Loucy (cell line): ENCODE measurements around the gene CDNF.
"Not testable (repeated sequence)": the region's sequence is repeated elsewhere in the genome, so short reads cannot be mapped to it uniquely, and the experiment has no call there.

Source experiments
- H2AFZ ChIP-seq: fragments of 200-600 bp; sonication (generic); 2 replicates; pipeline ENCODE4 v1.6.0; 2016; ENCODE audit warnings: antibody characterized with exemption, mild to moderate bottlenecking, low read length, moderate library complexity
- H3F3A ChIP-seq: fragments of 200-600 bp; 2 replicates; pipeline ENCODE4 v1.6.0; 2016; ENCODE audit warnings: antibody characterized with exemption, low read depth, mild to moderate bottlenecking
- H3K27me3 ChIP-seq: fragments of 200-600 bp; sonication (generic); 2 replicates; pipeline ENCODE4 v1.6.1; 2014; ENCODE audit warnings: low read length, mild to moderate bottlenecking; ENCODE audit not compliant: insufficient read depth, poor library complexity, severe bottlenecking
- H3K36me3 ChIP-seq: fragments of 200-600 bp; sonication (generic); 2 replicates; pipeline ENCODE4 v1.6.1; 2016; ENCODE audit warnings: low read length; ENCODE audit not compliant: insufficient read depth
- H3K4me1 ChIP-seq: fragments of 200-600 bp; sonication (generic); 2 replicates; pipeline ENCODE4 v1.5.1; 2014; ENCODE audit warnings: low read length, mild to moderate bottlenecking; ENCODE audit not compliant: insufficient read depth, poor library complexity, severe bottlenecking
- H3K4me2 ChIP-seq: fragments of 200-600 bp; sonication (generic); 2 replicates; pipeline ENCODE4 v1.6.0; 2014; ENCODE audit warnings: antibody characterized with exemption, low read length, low read depth, mild to moderate bottlenecking; ENCODE audit not compliant: poor library complexity, severe bottlenecking
- H3K4me3 ChIP-seq: fragments of 200-600 bp; sonication (generic); 2 replicates; pipeline ENCODE4 v1.5.1; 2014; ENCODE audit warnings: low read length, mild to moderate bottlenecking, mixed read lengths; ENCODE audit not compliant: poor library complexity, severe bottlenecking
- H3K79me2 ChIP-seq: fragments of 200-600 bp; sonication (generic); 2 replicates; pipeline ENCODE4 v1.6.1; 2014; ENCODE audit warnings: low read length; ENCODE audit not compliant: insufficient read depth
- H3K9ac ChIP-seq: fragments of 200-600 bp; sonication (generic); 2 replicates; pipeline ENCODE4 v1.6.0; 2014; ENCODE audit warnings: mild to moderate bottlenecking, low read depth, low read length, moderate library complexity; ENCODE audit not compliant: poor library complexity, severe bottlenecking
- H3K9me2 ChIP-seq: fragments of 200-600 bp; sonication (generic); replicated peaks from 2 replicates; pipeline ENCODE4 v1.6.1; 2016; ENCODE audit warnings: low read depth, low read length, mixed read lengths
- H3K9me3 ChIP-seq: fragments of 200-600 bp; sonication (generic); 2 replicates; pipeline ENCODE4 v1.6.1; 2014; ENCODE audit warnings: mild to moderate bottlenecking, antibody characterized with exemption, low read length, low read depth; ENCODE audit not compliant: insufficient read depth
- H4K20me1 ChIP-seq: fragments of 200-600 bp; sonication (generic); 2 replicates; pipeline ENCODE4 v1.6.0; 2014; ENCODE audit warnings: antibody characterized with exemption, low read length, mild to moderate bottlenecking; ENCODE audit not compliant: insufficient read depth, poor library complexity, severe bottlenecking
- CTCF ChIP-seq: fragments of 200-600 bp; sonication (generic); conservative IDR thresholded peaks from 2 replicates; pipeline ENCODE4 v1.5.1; 2014; ENCODE audit warnings: mild to moderate bottlenecking, antibody characterized with exemption, low read length
- EZH2phosphoT487 ChIP-seq: fragments of 200-600 bp; IDR thresholded peaks from 2 replicates; pipeline ENCODE4 v1.6.1; 2018; ENCODE audit warnings: antibody characterized with exemption, mild to moderate bottlenecking, moderate library complexity, borderline replicate concordance

Gene CDNF

GRCh38 chr10:14876764-14877163, 38.9 kb upstream of the CDNF start:
- 0 out of 2 replicates have a peak, but pooled peaks cover 2% of the 10 kb centered on the region for H3K36me3 ChIP-seq
- TF ChIP-seq EZH2phosphoT487 = no peak
- TF ChIP-seq CTCF = no peak
- H3K27me3 ChIP-seq = no peaks in the 10 kb centered on the region
- H3F3A ChIP-seq = peaks cover 11% of the 10 kb centered on the region
- peaks cover 64% of the 10 kb centered on the region for H3K4me1 ChIP-seq
- H4K20me1 ChIP-seq = peaks cover 35% of the 10 kb centered on the region
- H3K79me2 ChIP-seq = peaks cover 65% of the 10 kb centered on the region
- H2AFZ ChIP-seq = no peak overlapping the region
- H3K9me3 ChIP-seq = no peaks in the 10 kb centered on the region
- peak overlapping the region; percentile 97 for H3K9ac ChIP-seq
- peak overlapping the region; percentile 87 for H3K4me2 ChIP-seq
- peak overlapping the region; percentile 92 for H3K4me3 ChIP-seq
- no peaks in the 10 kb centered on the region for H3K9me2 ChIP-seq

DNA sequence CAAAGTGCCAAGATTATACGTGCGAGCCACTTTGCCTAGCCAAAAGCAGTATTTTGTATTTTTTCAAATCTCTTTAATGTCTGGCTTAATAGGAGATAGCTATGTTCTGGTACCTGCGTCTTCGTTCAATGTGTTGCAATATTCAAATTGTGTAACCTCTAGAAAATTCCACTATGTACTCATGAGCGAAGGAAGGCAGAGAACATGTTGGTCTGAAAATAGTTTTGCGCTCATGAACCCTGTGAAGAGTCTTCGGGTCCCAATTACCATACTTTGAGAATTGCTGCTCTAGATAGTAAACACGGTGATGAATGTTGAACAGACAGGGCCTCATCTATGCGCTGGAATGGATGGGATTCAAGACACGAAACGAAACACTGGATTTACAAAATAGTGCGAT, 38.1 kb upstream of the CDNF start:
- Histone ChIP-seq H3K4me3 (no peak overlapping the region), H3F3A (peaks cover 11% of the 10 kb centered on the region), H3K79me2 (peaks cover 57% of the 10 kb centered on the region), H3K27me3 (no peaks in the 10 kb centered on the region), H4K20me1 (peaks cover 26% of the 10 kb centered on the region), H3K9me2 (no peaks in the 10 kb centered on the region), H3K9me3 (no peaks in the 10 kb centered on the region), H3K4me1 (peaks cover 64% of the 10 kb centered on the region), H3K36me3 (peaks cover 9% of the 10 kb centered on the region; the same call in 1 of the 2 replicates), H3K9ac (no peak overlapping the region), H2AFZ (no peak overlapping the region), H3K4me2 (peak overlapping the region; percentile 87)
- no peak for TF ChIP-seq CTCF
- TF ChIP-seq EZH2phosphoT487 = no peak

DNA sequence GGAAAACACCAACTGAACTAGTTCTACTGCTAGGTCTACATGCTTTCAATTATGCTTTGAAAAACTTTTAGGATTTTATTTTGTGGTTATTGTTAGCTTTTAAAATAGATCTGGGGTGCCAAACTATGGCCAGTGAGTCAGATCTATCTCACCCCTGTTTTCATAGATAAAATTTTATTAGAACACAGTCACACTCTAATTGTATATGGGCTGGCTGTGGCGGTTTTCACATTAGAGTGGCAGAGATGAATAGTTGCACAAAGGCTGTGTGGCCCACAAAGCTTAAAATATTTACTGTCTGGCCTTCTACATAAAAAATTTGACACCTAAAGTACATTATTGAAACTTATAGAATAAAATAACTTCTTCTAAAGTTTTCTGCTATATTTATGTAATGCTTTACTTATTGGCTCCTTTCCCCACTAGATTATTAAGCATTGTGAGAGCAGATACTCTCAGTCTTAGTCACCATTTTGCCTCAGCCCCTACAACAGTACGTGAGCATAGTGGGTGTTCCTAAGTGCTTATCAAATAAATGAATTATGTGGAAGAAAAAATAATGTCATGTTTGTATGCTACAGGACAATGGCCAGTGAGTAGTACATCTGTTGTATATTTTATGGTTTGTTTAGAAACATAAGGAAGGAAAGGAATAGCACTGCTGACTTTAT, 35.4 kb upstream of the CDNF start:
- Histone ChIP-seq H3K4me1 (peaks cover 66% of the 10 kb centered on the region), H4K20me1 (peaks cover 6% of the 10 kb centered on the region), H3K27me3 (no peaks in the 10 kb centered on the region), H3K4me3 (peak overlapping the region; percentile 63), H3K9me3 (no peaks in the 10 kb centered on the region), H3K36me3 (peaks cover 32% of the 10 kb centered on the region), H3K9ac (peak overlapping the region; percentile 53), H3K9me2 (no peaks in the 10 kb centered on the region), H2AFZ (no peak overlapping the region), H3K79me2 (peaks cover 32% of the 10 kb centered on the region), H3K4me2 (peak overlapping the region; percentile 76), H3F3A (peaks cover 11% of the 10 kb centered on the region)
- no peak for TF ChIP-seq CTCF
- no peak for TF ChIP-seq EZH2phosphoT487

DNA sequence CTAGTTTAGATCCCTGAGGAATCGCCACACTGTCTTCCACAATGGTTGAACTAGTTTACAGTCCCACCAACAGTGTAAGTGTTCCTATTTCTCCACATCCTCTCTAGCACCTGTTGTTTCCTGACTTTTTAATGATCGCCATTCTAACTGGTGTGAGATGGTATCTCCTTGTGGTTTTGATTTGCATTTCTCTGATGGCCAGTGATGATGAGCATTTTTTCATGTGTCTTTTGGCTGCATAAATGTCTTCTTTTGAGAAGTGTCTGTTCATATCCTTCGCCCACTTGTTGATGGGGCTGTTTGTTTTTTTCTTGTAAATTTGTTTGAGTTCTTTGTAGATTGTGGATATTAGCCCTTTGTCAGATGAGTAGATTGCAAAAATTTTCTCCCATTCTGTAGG, 27.0 kb upstream of the CDNF start:
- H4K20me1 ChIP-seq, H3K9me3 ChIP-seq, H3K27me3 ChIP-seq, H3K4me3 ChIP-seq, H2AFZ ChIP-seq, H3F3A ChIP-seq, H3K9ac ChIP-seq, H3K9me2 ChIP-seq, H3K4me2 ChIP-seq, H3K79me2 ChIP-seq: not testable (repeated sequence)
- H3K36me3 ChIP-seq = peaks cover 31% of the 10 kb centered on the region; the same call in 1 of the 2 replicates
- peaks cover 15% of the 10 kb centered on the region for H3K4me1 ChIP-seq

DNA sequence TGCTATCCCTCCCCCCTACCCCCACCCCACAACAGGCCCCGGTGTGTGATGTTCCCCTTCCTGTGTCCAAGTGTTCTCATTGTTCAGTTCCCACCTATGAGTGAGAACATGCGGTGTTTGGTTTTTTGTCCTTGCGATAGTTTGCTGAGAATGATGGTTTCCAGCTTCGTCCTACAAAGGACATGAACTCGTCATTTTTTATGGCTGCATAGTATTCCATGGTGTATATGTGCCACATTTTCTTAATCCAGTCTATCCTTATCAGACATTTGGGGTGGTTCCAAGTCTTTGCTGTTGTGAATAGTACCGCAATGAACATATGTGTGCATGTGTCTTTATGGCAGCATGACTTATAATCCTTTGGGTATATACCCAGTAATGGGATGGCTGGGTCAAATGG, 26.6 kb upstream of the CDNF start:
- H3K9me3 ChIP-seq, H3K4me2 ChIP-seq, H3K9me2 ChIP-seq, H3F3A ChIP-seq, H3K79me2 ChIP-seq, H3K9ac ChIP-seq, H4K20me1 ChIP-seq, H2AFZ ChIP-seq, H3K4me3 ChIP-seq, H3K27me3 ChIP-seq: not testable (repeated sequence)
- H3K36me3 ChIP-seq = peaks cover 27% of the 10 kb centered on the region; the same call in 1 of the 2 replicates
- peaks cover 15% of the 10 kb centered on the region for H3K4me1 ChIP-seq
